HepG2 (cell line): ENCODE results near the gene RTEL1. TPM values are rescaled to one million over a fixed set of nuclear protein-coding genes. Genes with fewer than 3 reads are reported as not detected.

Experiments
- CBX1 ChIP-seq: IDR thresholded peaks from one replicate; pipeline ENCODE4 v1.6.1; 2016; ENCODE audit warnings: antibody characterized with exemption, low read depth
- CC2D1A ChIP-seq: sonication (generic); formaldehyde crosslinking; IDR thresholded peaks from 2 replicates; pipeline ENCODE4 v1.8.1; 2023; ENCODE audit warnings: mild to moderate bottlenecking, missing genetic modification reagents
- HNRNPUL1 ChIP-seq: fragments of 200-400 bp; formaldehyde crosslinking; IDR thresholded peaks from 2 replicates; pipeline ENCODE4 v1.6.1; 2017; ENCODE audit warnings: low read depth, mild to moderate bottlenecking, low read length, moderate library complexity
- MLX ChIP-seq: IDR thresholded peaks from 2 replicates; pipeline ENCODE4 v1.6.1; 2016
- MTA3 ChIP-seq: sonication (generic); formaldehyde crosslinking; IDR thresholded peaks from 2 replicates; pipeline ENCODE4 v1.4.0; 2020; ENCODE audit warnings: missing genetic modification reagents
- SP5 ChIP-seq: IDR thresholded peaks from 2 replicates; pipeline ENCODE4 v1.6.1; 2016; ENCODE audit warnings: low read depth, borderline replicate concordance
- UBTF ChIP-seq: sonication (generic); formaldehyde crosslinking; IDR thresholded peaks from 2 replicates; pipeline ENCODE4 v1.4.0; 2020; ENCODE audit warnings: mild to moderate bottlenecking, missing genetic modification reagents
- ZBTB14 ChIP-seq: sonication (generic); formaldehyde crosslinking; IDR thresholded peaks from 2 replicates; pipeline ENCODE4 v1.4.0; 2020; ENCODE audit warnings: missing genetic modification reagents
- ZBTB7A ChIP-seq: sonication (generic); formaldehyde crosslinking; IDR thresholded peaks from 2 replicates; pipeline ENCODE4 v1.8.0; 2022; ENCODE audit warnings: mild to moderate bottlenecking, missing genetic modification reagents
- ZFX ChIP-seq: sonication (generic); formaldehyde crosslinking; IDR thresholded peaks from 2 replicates; pipeline ENCODE4 v1.4.0; 2020; ENCODE audit warnings: mild to moderate bottlenecking, low read depth, missing genetic modification reagents, moderate library complexity
- ZNF160 ChIP-seq: sonication (generic); formaldehyde crosslinking; IDR thresholded peaks from 2 replicates; pipeline ENCODE4 v1.8.0; 2022; ENCODE audit warnings: mild to moderate bottlenecking, inconsistent platforms, missing genetic modification reagents
- ZNF260 ChIP-seq: sonication (generic); formaldehyde crosslinking; IDR thresholded peaks from 2 replicates; pipeline ENCODE4 v1.4.0; 2020; ENCODE audit warnings: missing genetic modification reagents, low read depth, mild to moderate bottlenecking, borderline replicate concordance
- ZNF616 ChIP-seq: sonication (generic); formaldehyde crosslinking; IDR thresholded peaks from 2 replicates; pipeline ENCODE4 v1.5.0; 2020; ENCODE audit warnings: low read depth, mild to moderate bottlenecking, missing genetic modification reagents
- ZNF713 ChIP-seq: sonication (generic); formaldehyde crosslinking; IDR thresholded peaks from 2 replicates; pipeline ENCODE4 v1.4.0; 2020; ENCODE audit warnings: mild to moderate bottlenecking, missing genetic modification reagents
- ZNF776 ChIP-seq: sonication (generic); formaldehyde crosslinking; IDR thresholded peaks from 2 replicates; pipeline ENCODE4 v1.4.0; 2020; ENCODE audit warnings: mild to moderate bottlenecking, missing genetic modification reagents
- ZNF788 ChIP-seq: sonication (generic); formaldehyde crosslinking; IDR thresholded peaks from 2 replicates; pipeline ENCODE4 v1.5.0; 2020; ENCODE audit warnings: mild to moderate bottlenecking, missing genetic modification reagents, borderline replicate concordance
- ZXDC ChIP-seq: sonication (generic); formaldehyde crosslinking; IDR thresholded peaks from 2 replicates; pipeline ENCODE4 v1.5.0; 2020; ENCODE audit warnings: mild to moderate bottlenecking, missing genetic modification reagents
- polyA plus RNA-seq, 8 experiments: library from polyadenylated mRNA; depleted of rRNA in 3 of 8; stranded (reverse) in 7 of 8; unstranded in 1 of 8; fragments of >200 nt; fragmentation: Illumina TruSeq in 4 of 8; extraction: Trizol in 4 of 8; gene quantifications; 2 replicates each; pipeline versions ENCODE4 v1.2.1 to v1.2.3, GENCODE V29; 2011 to 2016; ENCODE audit warnings: low read depth in 4 of 8, missing spikeins in 1 of 8, mixed read lengths in 1 of 8; ENCODE audit not compliant: insufficient read depth in 1 of 8
- total RNA-seq, 5 experiments: library from RNA; depleted of rRNA; stranded (reverse); fragments of >200 nt; fragmentation: Illumina TruSeq; extraction: Trizol; gene quantifications; 2 replicates each; pipeline ENCODE4 v1.2.3, GENCODE V29; 2016; ENCODE audit warnings: low read depth in 1 of 5
- TF ChIP-seq, protein P1 (sequence below): sonication (generic); formaldehyde crosslinking; conservative IDR thresholded peaks from 2 replicates; pipeline ENCODE4 v1.4.0; 2020; ENCODE audit warnings: missing genetic modification reagents
- TF ChIP-seq, protein P2 (sequence below): sonication (generic); formaldehyde crosslinking; IDR thresholded peaks from 2 replicates; pipeline ENCODE4 v1.5.1; 2020; ENCODE audit warnings: mild to moderate bottlenecking, missing genetic modification reagents, moderate library complexity

Gene RTEL1
- total and polyA plus RNA-seq, 2 of the 13 experiments (the other 11 are each of a cell fraction or from before 2014, with no cell fraction given): 21.8 to 36.4 TPM

DNA sequence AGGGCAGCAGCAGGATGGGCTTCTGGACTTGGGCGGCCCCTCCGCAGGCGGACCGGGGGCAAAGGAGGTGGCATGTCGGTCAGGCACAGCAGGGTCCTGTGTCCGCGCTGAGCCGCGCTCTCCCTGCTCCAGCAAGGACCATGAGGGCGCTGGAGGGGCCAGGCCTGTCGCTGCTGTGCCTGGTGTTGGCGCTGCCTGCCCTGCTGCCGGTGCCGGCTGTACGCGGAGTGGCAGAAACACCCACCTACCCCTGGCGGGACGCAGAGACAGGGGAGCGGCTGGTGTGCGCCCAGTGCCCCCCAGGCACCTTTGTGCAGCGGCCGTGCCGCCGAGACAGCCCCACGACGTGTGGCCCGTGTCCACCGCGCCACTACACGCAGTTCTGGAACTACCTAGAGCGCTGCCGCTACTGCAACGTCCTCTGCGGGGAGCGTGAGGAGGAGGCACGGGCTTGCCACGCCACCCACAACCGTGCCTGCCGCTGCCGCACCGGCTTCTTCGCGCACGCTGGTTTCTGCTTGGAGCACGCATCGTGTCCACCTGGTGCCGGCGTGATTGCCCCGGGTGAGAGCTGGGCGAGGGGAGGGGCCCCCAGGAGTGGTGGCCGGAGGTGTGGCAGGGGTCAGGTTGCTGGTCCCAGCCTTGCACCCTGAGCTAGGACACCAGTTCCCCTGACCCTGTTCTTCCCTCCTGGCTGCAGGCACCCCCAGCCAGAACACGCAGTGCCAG, 38.7 kb downstream of the RTEL1 start, which contains the start of gene TNFRSF6B (continued):
- peak; percentile 56; the same call in 1 of the 2 replicates for TF ChIP-seq ZNF788 (CRISPR knock-in tag)
- no peak for TF ChIP-seq HNRNPUL1
- peak; percentile 91; the same call in 1 of the 2 replicates for TF ChIP-seq ZNF776 (CRISPR knock-in tag)
- TF ChIP-seq SP5 (CRISPR knock-in tag): 0 out of 2 replicates have a peak, but pooled peaks have one; percentile 25
- TF ChIP-seq ZNF713 (CRISPR knock-in tag): peak; percentile 69; the same call in 1 of the 2 replicates
- TF ChIP-seq ZXDC (CRISPR knock-in tag): 0 out of 2 replicates have a peak, but pooled peaks have one; percentile 25
- peak; percentile 79; the same call in 1 of the 2 replicates for TF ChIP-seq ZNF160 (CRISPR knock-in tag)
- no peak for TF ChIP-seq MTA3 (CRISPR knock-in tag)
- 0 out of 2 replicates have a peak, but pooled peaks have one; percentile 18 for TF ChIP-seq CC2D1A (CRISPR knock-in tag)
- TF ChIP-seq ZFX (CRISPR knock-in tag): peak; percentile 41
- TF ChIP-seq, protein P1, sequence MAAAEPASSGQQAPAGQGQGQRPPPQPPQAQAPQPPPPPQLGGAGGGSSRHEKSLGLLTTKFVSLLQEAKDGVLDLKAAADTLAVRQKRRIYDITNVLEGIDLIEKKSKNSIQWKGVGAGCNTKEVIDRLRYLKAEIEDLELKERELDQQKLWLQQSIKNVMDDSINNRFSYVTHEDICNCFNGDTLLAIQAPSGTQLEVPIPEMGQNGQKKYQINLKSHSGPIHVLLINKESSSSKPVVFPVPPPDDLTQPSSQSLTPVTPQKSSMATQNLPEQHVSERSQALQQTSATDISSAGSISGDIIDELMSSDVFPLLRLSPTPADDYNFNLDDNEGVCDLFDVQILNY: no peak
- TF ChIP-seq UBTF (CRISPR knock-in tag): peak; percentile 57
- peak; percentile 91 for TF ChIP-seq MLX
- TF ChIP-seq, protein P2, sequence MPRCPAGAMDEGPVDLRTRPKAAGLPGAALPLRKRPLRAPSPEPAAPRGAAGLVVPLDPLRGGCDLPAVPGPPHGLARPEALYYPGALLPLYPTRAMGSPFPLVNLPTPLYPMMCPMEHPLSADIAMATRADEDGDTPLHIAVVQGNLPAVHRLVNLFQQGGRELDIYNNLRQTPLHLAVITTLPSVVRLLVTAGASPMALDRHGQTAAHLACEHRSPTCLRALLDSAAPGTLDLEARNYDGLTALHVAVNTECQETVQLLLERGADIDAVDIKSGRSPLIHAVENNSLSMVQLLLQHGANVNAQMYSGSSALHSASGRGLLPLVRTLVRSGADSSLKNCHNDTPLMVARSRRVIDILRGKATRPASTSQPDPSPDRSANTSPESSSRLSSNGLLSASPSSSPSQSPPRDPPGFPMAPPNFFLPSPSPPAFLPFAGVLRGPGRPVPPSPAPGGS (CRISPR knock-in tag): no peak; the same call in 1 of the 2 replicates
- peak; percentile 15; the same call in 1 of the 2 replicates for TF ChIP-seq ZBTB7A
- no peak for TF ChIP-seq ZNF616
- peak; percentile 6 for TF ChIP-seq CBX1
- TF ChIP-seq ZBTB14 (CRISPR knock-in tag): 0 out of 2 replicates have a peak, but pooled peaks have one; percentile 32
- peak; percentile 47; the same call in 1 of the 2 replicates for TF ChIP-seq ZNF260
